IMR-90 (cell line): ENCODE measurements around the gene NLRP1. TPM values are rescaled to one million over a fixed set of nuclear protein-coding genes. Genes with fewer than 3 reads are reported as not detected.

ENCODE experiments used
- ATAC-seq: fragments of 200-7000 bp; cut with Tn5 transposase; 2 replicates; pipeline ENCODE4 v1.9.1; 2020; ENCODE audit warnings: low read depth, mild to moderate bottlenecking, moderate library complexity
- BruUV-seq: library from RNA; stranded (reverse); fragments of 400-500 nt; replicated peaks from 2 replicates; lab custom pipeline; 2021; lab: Mats Ljungman, UMichigan
- CTCF ChIA-PET: fragments of 300-600 bp; formaldehyde crosslinking; extraction: SDS; loops from one replicate; lab custom pipeline; 2021; ENCODE audit warnings: antibody characterized with exemption; lab: Yijun Ruan, JAX
- POLR2A ChIA-PET: fragments of 300-600 bp; sonication (Branson Sonifier 250); formaldehyde crosslinking; loops from one replicate; lab custom pipeline; 2022; ENCODE audit warnings: antibody characterized with exemption; ENCODE audit not compliant: unreplicated experiment; lab: Charles Lee
- DNase-seq: peaks from one replicate; pipeline ENCODE4 v3.0.0; 2013
- H2AFZ ChIP-seq: replicated peaks from 2 replicates; pipeline ENCODE3; 2013; ENCODE audit warnings: low read length, mild to moderate bottlenecking; ENCODE audit not compliant: poor library complexity
- H2AK5ac ChIP-seq: 2 replicates; pipeline ENCODE4 v1.6.1; 2013; ENCODE audit warnings: low read depth, low read length, inconsistent platforms
- H2AK9ac ChIP-seq: replicated peaks from 2 replicates; pipeline ENCODE3; 2013; ENCODE audit warnings: mild to moderate bottlenecking, low read depth, low read length, moderate library complexity; ENCODE audit not compliant: poor library complexity
- H2BK120ac ChIP-seq: 2 replicates; pipeline ENCODE4 v1.6.1; 2013; ENCODE audit warnings: low read depth, low read length, inconsistent platforms
- H2BK15ac ChIP-seq: 3 replicates; pipeline ENCODE4 v1.6.1; 2013; ENCODE audit warnings: low read depth, low read length, inconsistent platforms
- H2BK20ac ChIP-seq: 2 replicates; pipeline ENCODE4 v1.6.1; 2013; ENCODE audit warnings: low read depth, mild to moderate bottlenecking, inconsistent platforms, low read length, moderate library complexity
- H2BK5ac ChIP-seq: 2 replicates; pipeline ENCODE4 v1.6.1; 2013; ENCODE audit warnings: mild to moderate bottlenecking, low read depth, low read length, inconsistent platforms; ENCODE audit not compliant: poor library complexity, severe bottlenecking
- H3K14ac ChIP-seq: replicated peaks from 2 replicates; pipeline ENCODE4 v1.6.1; 2013; ENCODE audit warnings: low read depth, low read length, inconsistent platforms
- H3K18ac ChIP-seq: 2 replicates; pipeline ENCODE4 v1.6.1; 2013; ENCODE audit warnings: low read depth, low read length, control low read depth
- H3K23ac ChIP-seq: 2 replicates; pipeline ENCODE4 v1.6.1; 2013; ENCODE audit warnings: low read depth, low read length, inconsistent platforms
- H3K27ac ChIP-seq: 2 replicates; pipeline ENCODE4 v1.5.1; 2013; ENCODE audit warnings: mild to moderate bottlenecking, control low read depth, low read length; ENCODE audit not compliant: insufficient read depth
- H3K27me3 ChIP-seq: 2 replicates; pipeline ENCODE4 v1.6.1; 2013; ENCODE audit warnings: low read length; ENCODE audit not compliant: control insufficient read depth, insufficient read depth
- H3K36me3 ChIP-seq: 2 replicates; pipeline ENCODE4 v1.6.1; 2013; ENCODE audit warnings: low read length, mixed read lengths; ENCODE audit not compliant: control insufficient read depth, insufficient read depth
- H3K4ac ChIP-seq: 2 replicates; pipeline ENCODE4 v1.6.1; 2013; ENCODE audit warnings: low read depth, low read length, inconsistent platforms
- H3K4me1 ChIP-seq: 2 replicates; pipeline ENCODE4 v1.6.1; 2013; ENCODE audit warnings: low read length, mixed read lengths; ENCODE audit not compliant: control insufficient read depth, insufficient read depth
- H3K4me2 ChIP-seq: 2 replicates; pipeline ENCODE4 v1.6.1; 2013; ENCODE audit warnings: low read depth, mild to moderate bottlenecking, control low read depth, low read length, moderate library complexity
- H3K4me3 ChIP-seq: 2 replicates; pipeline ENCODE4 v1.5.1; 2013; ENCODE audit warnings: low read depth, mild to moderate bottlenecking, control low read depth, low read length, moderate library complexity; ENCODE audit not compliant: insufficient read depth
- H3K56ac ChIP-seq: 2 replicates; pipeline ENCODE4 v1.6.1; 2013; ENCODE audit warnings: low read length, inconsistent platforms; ENCODE audit not compliant: insufficient read depth; ENCODE audit errors: extremely low read depth
- H3K79me1 ChIP-seq, 2 experiments: 2 replicates each; pipeline ENCODE4 v1.6.1; 2013; ENCODE audit warnings: low read length in 2 of 2, inconsistent platforms in 1 of 2, low read depth in 1 of 2
- H3K9ac ChIP-seq: 2 replicates; pipeline ENCODE4 v1.6.1; 2013; ENCODE audit warnings: low read depth, low read length, control low read depth
- H3K9me1 ChIP-seq: 2 replicates; pipeline ENCODE4 v1.6.1; 2013; ENCODE audit warnings: low read length, inconsistent platforms; ENCODE audit not compliant: insufficient read depth
- H3K9me3 ChIP-seq: 2 replicates; pipeline ENCODE4 v1.6.1; 2013; ENCODE audit warnings: low read length; ENCODE audit not compliant: control insufficient read depth, insufficient read depth
- H4K20me1 ChIP-seq: 2 replicates; pipeline ENCODE4 v1.6.1; 2013; ENCODE audit warnings: low read length, inconsistent platforms; ENCODE audit not compliant: insufficient read depth
- H4K5ac ChIP-seq: 2 replicates; pipeline ENCODE4 v1.6.1; 2013; ENCODE audit warnings: mild to moderate bottlenecking, low read depth, low read length, control low read depth
- H4K8ac ChIP-seq, 2 experiments: 2 replicates each; pipeline ENCODE4 v1.6.1; 2013; ENCODE audit warnings: low read depth in 2 of 2, low read length in 2 of 2, control low read depth in 1 of 2, inconsistent platforms in 1 of 2
- H4K91ac ChIP-seq: 2 replicates; pipeline ENCODE4 v1.6.1; 2013; ENCODE audit warnings: low read depth, low read length, inconsistent platforms; ENCODE audit not compliant: insufficient read depth
- FOS ChIP-seq: fragments of 150-350 bp; IDR thresholded peaks from 2 replicates; pipeline ENCODE4 v1.6.1; 2016; ENCODE audit warnings: low read depth, low read length
- MAFK ChIP-seq: IDR thresholded peaks from 2 replicates; pipeline ENCODE4 v1.6.1; 2012; ENCODE audit warnings: low read depth, low read length, improper control_type of control experiment
- MAZ ChIP-seq: IDR thresholded peaks from 2 replicates; pipeline ENCODE4 v1.6.1; 2012; ENCODE audit warnings: low read depth, mild to moderate bottlenecking, low read length, improper control_type of control experiment, moderate library complexity, borderline replicate concordance
- RCOR1 ChIP-seq: IDR thresholded peaks from 2 replicates; pipeline ENCODE4 v1.6.1; 2012; ENCODE audit warnings: mild to moderate bottlenecking, low read length, improper control_type of control experiment; ENCODE audit not compliant: insufficient replicate concordance
- SMC3 ChIP-seq: fragments of 150-350 bp; IDR thresholded peaks from 2 replicates; pipeline ENCODE4 v1.6.1; 2016; ENCODE audit warnings: low read depth, mild to moderate bottlenecking, antibody characterized with exemption, low read length, moderate library complexity
- WGBS, 2 experiments: methylation state at CpG; one replicate each; pipeline versions ENCODE4 v1.1.5 to v1.1.7; 2013; ENCODE audit warnings: missing lambda C conversion rate in 2 of 2; ENCODE audit not compliant: insufficient read length in 1 of 2; ENCODE audit errors: extremely low coverage in 2 of 2; 5-methylcytosine and 5-hydroxymethylcytosine counted together
- dilution Hi-C: fragments of 300-500 bp; cut with HindIII; formaldehyde crosslinking; loops from one replicate; pipeline ENCODE4 v1.14.3; 2018; ENCODE audit warnings: low sequenced_read_pairs; ENCODE audit not compliant: unreplicated experiment
- in situ Hi-C: fragments of 300-500 bp; cut with MboI; formaldehyde crosslinking; loops from 3 replicates; pipeline ENCODE4 v1.14.3; 2019; ENCODE audit warnings: low sequenced_read_pairs, inconsistent platforms, mixed read lengths
- intact Hi-C: fragments of 100-400 bp; cut with micrococcal nuclease; formaldehyde crosslinking; loops from 2 replicates; pipeline ENCODE4 v1.10.0; 2022
- polyA plus RNA-seq, 3 experiments: library from polyadenylated mRNA; depleted of rRNA; stranded (reverse); fragments of >200 nt; gene quantifications; 2 replicates each; pipeline ENCODE4 v1.2.3, GENCODE V29; 2012; ENCODE audit warnings: low replicate concordance in 1 of 3
- total RNA-seq: library from RNA; depleted of rRNA; stranded (reverse); fragments of >200 nt; gene quantifications from 2 replicates; pipeline ENCODE4 v1.2.3, GENCODE V29; 2012

The NLRP1 gene
- total and polyA plus RNA-seq, 2 of the 4 experiments (the other 2 are of a cell fraction) = 134 to 340 TPM

DNA sequence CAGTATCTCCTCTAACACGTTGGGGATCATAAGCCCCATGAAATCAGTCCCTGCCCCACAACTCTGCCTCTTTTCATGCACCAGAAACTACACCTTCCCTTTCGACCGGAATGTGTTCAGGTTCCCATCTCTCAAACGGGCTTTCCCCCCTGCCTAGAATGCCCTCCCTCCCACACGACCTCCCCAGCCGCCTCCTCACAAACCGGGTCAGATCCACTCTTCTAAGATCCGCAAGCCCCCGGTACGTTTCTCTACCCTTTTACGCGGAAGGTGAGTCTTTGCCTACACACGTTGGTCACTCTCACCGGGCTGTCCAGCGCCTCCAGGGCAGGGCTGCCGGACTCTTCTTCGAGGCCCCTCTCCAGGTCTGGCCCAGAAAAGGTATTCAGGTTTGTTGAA is 116.2 kb downstream of the NLRP1 start:
- peak overlapping the region; percentile 40 for H2AK5ac ChIP-seq
- peak overlapping the region; percentile 66 for H3K27ac ChIP-seq
- peaks cover 4% of the 10 kb centered on the region; the same call in 1 of the 2 replicates for H3K36me3 ChIP-seq
- H3K4ac ChIP-seq = peak overlapping the region; percentile 42
- peaks cover 13 to 52% of the 10 kb centered on the region in 2 experiments; a peak in 3 of 4 replicates for H3K79me1 ChIP-seq
- peaks cover 5% of the 10 kb centered on the region; the same call in 1 of the 2 replicates for H3K9me1 ChIP-seq
- H2BK5ac ChIP-seq = peak overlapping the region; percentile 9
- in situ Hi-C loops (no loop called here), intact Hi-C loops (loop anchor here (2.0 kb wide), 1 partner anchor 33 kb away; a partner anchor contains a TSS), dilution Hi-C loops (no loop called here)
- H3K18ac ChIP-seq = no peak overlapping the region
- peak overlapping the region; percentile 97 for H2AFZ ChIP-seq
- no TSS peak for BruUV-seq
- H4K91ac ChIP-seq = no peak overlapping the region
- H3K9me3 ChIP-seq = no peaks in the 10 kb centered on the region
- no peaks in the 10 kb centered on the region for H3K4me1 ChIP-seq
- peak overlapping the region; percentile 19 to 55; a peak in 3 of 4 replicates for H4K8ac ChIP-seq
- peak overlapping the region; percentile 71 for H3K9ac ChIP-seq
- peaks cover 21% of the 10 kb centered on the region for H4K20me1 ChIP-seq
- H4K5ac ChIP-seq = no peak overlapping the region; the same call in 1 of the 2 replicates
- no peak overlapping the region for H2BK20ac ChIP-seq
- peak overlapping the region; percentile 63 for H3K14ac ChIP-seq
- POLR2A ChIA-PET = no interaction called here
- H2BK15ac ChIP-seq = no peak overlapping the region
- TF ChIP-seq MAZ (no peak), RCOR1 (no peak), SMC3 (no peak), MAFK (no peak), FOS (no peak)
- H3K56ac ChIP-seq = peak overlapping the region; percentile 57; the same call in 1 of the 2 replicates
- ATAC-seq = peak; percentile 4
- CTCF ChIA-PET = no interaction called here
- H3K4me2 ChIP-seq = peak overlapping the region; percentile 100
- peak overlapping the region; percentile 38 for H2AK9ac ChIP-seq
- no peak overlapping the region for H2BK120ac ChIP-seq
- H3K23ac ChIP-seq = peak overlapping the region; percentile 82
- 0% methylated on average over 10 of the region's 17 CpGs; no CpG with 5 or more reads in 1 of the 2 experiments for whole genome bisulfite sequencing, 2 experiments
- no peak for DNase-seq
- H3K27me3 ChIP-seq = no peaks in the 10 kb centered on the region
- H3K4me3 ChIP-seq = peak overlapping the region; percentile 79
